Measurements from ENCODE around the gene SLC18B1.

The SLC18B1 gene

GRCh38 chr6:132758689-132759088, 39.7 kb downstream of the SLC18B1 start:
- H3K4me3 ChIP-seq (ENCODE audit: low read depth, low read length) = no peak overlapping the region
- TF ChIP-seq CTCF (IDR thresholded peaks at IDR 0.05; ENCODE audit: borderline replicate concordance, insufficient read depth, low read depth, low read length) = no peak

DNA sequence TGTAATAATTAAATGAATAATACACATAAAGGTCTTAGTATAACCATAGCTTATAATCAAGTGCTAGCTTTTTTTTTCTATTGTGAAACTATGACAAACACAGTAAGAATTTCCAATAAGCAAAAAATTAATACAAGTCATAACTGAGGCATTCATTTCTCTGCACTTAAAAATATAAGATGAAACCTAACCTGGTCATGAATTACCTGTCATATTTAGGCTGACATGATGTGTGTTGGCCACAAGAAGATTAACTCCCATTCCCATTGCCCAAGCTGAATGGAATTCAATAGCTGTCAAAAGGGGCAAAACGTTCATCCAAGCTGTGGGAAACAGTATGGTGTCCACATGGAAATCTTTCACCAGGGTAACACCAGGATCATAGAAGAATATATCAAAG, 46.2 kb downstream of the SLC18B1 start:
- TF ChIP-seq CTCF (IDR thresholded peaks at IDR 0.05; ENCODE audit: borderline replicate concordance, insufficient read depth, low read depth, low read length) = no peak
- no peak overlapping the region for H3K4me3 ChIP-seq (ENCODE audit: low read depth, low read length)

DNA sequence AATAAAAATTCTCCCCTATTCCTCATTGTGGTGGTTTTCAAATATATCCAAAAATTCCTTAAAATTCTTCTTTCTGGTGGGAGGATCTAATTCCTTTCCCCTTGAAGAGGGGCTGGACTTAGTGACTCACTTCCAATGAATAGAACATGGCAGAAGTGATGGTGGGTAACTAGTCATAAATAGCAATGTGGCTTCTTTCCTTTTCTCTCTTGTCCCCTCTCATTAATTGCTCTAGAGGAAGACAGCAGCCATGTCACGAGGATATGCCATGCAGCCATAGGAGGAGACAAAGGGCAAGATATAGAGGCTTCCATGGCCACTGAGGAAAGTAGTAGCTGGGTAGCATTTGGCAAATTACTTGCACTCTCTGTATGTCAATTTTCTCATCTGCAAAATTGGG, 46.6 kb downstream of the SLC18B1 start:
- H3K4me3 ChIP-seq (ENCODE audit: low read depth, low read length) = no peak overlapping the region
- TF ChIP-seq CTCF (IDR thresholded peaks at IDR 0.05; ENCODE audit: borderline replicate concordance, insufficient read depth, low read depth, low read length) = no peak

DNA sequence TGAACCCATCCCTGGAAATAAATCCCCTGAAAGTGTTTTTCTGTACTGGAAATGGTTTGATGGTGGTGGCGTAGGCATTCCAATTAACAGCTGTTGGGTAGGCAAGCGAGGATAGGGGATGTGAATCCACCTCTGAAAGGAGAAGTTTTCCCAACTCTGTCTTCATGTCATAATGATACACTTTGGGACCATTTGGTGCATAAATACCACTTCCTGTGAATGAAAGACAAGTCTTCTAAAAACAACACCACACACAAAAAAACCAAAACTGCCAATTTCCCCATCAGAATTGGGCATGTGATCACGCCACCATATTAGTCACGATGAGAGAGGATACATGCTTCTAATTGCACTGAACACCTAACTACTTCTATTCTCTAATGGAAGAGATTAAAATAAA, 47.1 kb downstream of the SLC18B1 start:
- TF ChIP-seq CTCF (IDR thresholded peaks at IDR 0.05; ENCODE audit: borderline replicate concordance, insufficient read depth, low read depth, low read length) = no peak
- no peak overlapping the region for H3K4me3 ChIP-seq (ENCODE audit: low read depth, low read length)

DNA sequence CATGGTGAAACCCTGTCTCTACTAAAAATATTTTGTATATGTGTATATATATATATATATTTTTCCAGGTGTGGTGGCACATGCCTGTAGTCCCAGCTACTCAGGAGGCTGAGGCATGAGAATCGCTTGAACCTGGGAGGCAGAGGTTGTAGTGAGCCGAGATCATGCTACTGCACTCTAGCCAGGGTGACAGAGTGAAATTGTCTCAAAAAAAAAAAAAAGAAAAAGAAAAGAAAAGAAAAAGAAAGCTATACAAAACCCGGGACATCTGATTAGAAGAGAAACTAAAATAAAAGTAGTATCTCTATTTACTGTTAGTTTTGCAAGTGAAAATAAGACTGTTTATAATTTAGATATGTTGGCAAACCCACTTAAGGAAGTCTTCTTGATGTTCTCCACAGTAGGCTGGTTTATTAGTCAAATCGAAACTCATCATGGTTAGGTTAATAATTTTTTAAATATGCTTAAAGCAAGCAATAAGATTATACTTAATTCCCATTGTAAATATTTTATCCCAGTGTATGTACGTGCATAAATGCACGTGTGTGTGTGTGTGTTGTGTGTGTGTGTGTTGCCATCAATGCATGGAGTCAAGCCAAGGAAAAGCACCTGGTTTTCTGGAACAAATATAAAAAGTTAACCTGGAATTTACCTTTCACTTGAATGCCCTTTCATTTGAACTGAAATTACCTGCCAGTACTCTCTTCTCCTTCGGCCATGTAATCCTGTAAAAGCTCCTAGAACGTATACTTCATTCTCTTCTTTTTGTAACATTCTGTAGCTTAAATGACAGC, 47.8 kb downstream of the SLC18B1 start:
- no peak for TF ChIP-seq CTCF (IDR thresholded peaks at IDR 0.05; ENCODE audit: borderline replicate concordance, insufficient read depth, low read depth, low read length)
- no peak overlapping the region for H3K4me3 ChIP-seq (ENCODE audit: low read depth, low read length)

- H3K4me3 ChIP-seq (ENCODE audit: low read depth, low read length) = no peak overlapping the region
- TF ChIP-seq CTCF (IDR thresholded peaks at IDR 0.05; ENCODE audit: borderline replicate concordance, insufficient read depth, low read depth, low read length) = no peak
Observed at GRCh38 chr6:132749111-132749510, 49.3 kb downstream of the SLC18B1 start.

DNA sequence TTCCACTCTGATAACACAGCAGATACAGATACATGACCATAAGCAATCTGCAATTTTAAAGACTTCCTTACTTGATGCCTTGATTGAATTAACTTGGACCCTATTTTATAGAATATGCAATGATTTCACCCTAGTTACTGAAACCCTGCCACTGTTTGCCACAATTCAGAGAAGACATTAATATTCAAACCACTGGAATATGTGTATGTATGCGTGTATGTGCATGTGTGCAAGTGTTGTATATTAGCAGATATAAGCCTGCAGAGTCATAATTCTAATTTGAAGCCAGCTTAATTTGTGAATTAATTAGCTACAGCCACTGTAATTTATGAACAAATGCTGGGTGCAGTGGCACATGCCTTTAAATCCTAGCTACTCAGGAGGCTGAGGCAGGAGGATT, 50.0 kb downstream of the SLC18B1 start:
- H3K4me3 ChIP-seq (ENCODE audit: low read depth, low read length) = no peak overlapping the region
- TF ChIP-seq CTCF (IDR thresholded peaks at IDR 0.05; ENCODE audit: borderline replicate concordance, insufficient read depth, low read depth, low read length) = no peak

All from GM12875 (cell line).